ENCODE results near the gene PMM2.
"Not testable (repeated sequence)": the region's sequence is repeated elsewhere in the genome, so short reads cannot be mapped to it uniquely, and the experiment has no call there.

The PMM2 gene

DNA sequence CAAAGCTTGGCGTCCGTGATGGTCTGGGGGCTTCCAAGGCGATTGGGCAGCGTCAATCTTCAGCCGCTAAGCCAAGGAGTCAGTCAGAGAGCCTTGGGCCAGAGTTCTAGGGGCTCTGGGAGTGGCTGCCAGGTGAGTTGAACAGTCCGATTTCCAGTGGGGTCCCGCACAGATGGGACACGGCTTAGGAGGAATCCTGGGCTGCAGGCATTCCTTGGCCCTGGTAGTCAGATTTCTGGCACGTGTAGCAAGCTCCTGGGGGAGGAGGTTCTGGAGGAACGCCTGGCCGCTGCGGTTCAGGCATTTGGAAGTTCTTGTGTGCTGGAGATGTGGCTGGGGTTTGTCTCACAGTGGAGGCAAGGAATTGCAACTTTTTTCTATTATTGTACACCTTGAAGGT is 45.7 kb downstream of the PMM2 start:
- H3K18ac ChIP-seq (ENCODE audit: low read depth in 1 of 2, low read length in 2 of 2); H2BK15ac ChIP-seq (ENCODE audit: low read depth, poor library complexity, severe bottlenecking); H2BK120ac ChIP-seq (ENCODE audit: low read depth, low read length); DNase-seq; H4K91ac ChIP-seq (ENCODE audit: low read length); H3K4me2 ChIP-seq (ENCODE audit: low read length, poor library complexity, severe bottlenecking); H2AFZ ChIP-seq (ENCODE audit: low read depth, low read length); H2BK5ac ChIP-seq (ENCODE audit: low read depth, low read length, poor library complexity, severe bottlenecking); H3K27ac ChIP-seq (ENCODE audit: low read length, poor library complexity, severe bottlenecking); H3K4ac ChIP-seq (ENCODE audit: low read depth in 1 of 2, low read length in 2 of 2); H3K14ac ChIP-seq (ENCODE audit: low read length in 2 of 2); H3K4me1 ChIP-seq (ENCODE audit: control insufficient read depth, insufficient read depth, low read depth, low read length); H2BK12ac ChIP-seq (ENCODE audit: low read length in 2 of 2); H3K27me3 ChIP-seq (ENCODE audit: control insufficient read depth in 1 of 2, insufficient read depth in 1 of 2, low read length in 2 of 2); H2AK5ac ChIP-seq (ENCODE audit: low read length, severe bottlenecking); H4K8ac ChIP-seq (ENCODE audit: low read length); H3K23ac ChIP-seq (ENCODE audit: low read length in 2 of 2); H3K79me1 ChIP-seq (replicated peaks; ENCODE audit: low read length, poor library complexity, severe bottlenecking); H3K9ac ChIP-seq (ENCODE audit: low read length); H3K9me3 ChIP-seq (ENCODE audit: control insufficient read depth, low read length): not testable (repeated sequence)
- Histone ChIP-seq H3K36me3 (ENCODE audit: control insufficient read depth in 1 of 2, insufficient read depth in 2 of 2, low read depth in 1 of 2, low read length in 2 of 2) (peaks cover 25% of the 10 kb centered on the region in 2 experiments), H3K4me3 (ENCODE audit: insufficient read depth in 1 of 2, low read depth in 1 of 2, low read length in 2 of 2) (peak overlapping the region in 1 of 2 experiments; percentile 63)
- 93% methylated on average over 10 of the region's 12 CpGs for WGBS

DNA sequence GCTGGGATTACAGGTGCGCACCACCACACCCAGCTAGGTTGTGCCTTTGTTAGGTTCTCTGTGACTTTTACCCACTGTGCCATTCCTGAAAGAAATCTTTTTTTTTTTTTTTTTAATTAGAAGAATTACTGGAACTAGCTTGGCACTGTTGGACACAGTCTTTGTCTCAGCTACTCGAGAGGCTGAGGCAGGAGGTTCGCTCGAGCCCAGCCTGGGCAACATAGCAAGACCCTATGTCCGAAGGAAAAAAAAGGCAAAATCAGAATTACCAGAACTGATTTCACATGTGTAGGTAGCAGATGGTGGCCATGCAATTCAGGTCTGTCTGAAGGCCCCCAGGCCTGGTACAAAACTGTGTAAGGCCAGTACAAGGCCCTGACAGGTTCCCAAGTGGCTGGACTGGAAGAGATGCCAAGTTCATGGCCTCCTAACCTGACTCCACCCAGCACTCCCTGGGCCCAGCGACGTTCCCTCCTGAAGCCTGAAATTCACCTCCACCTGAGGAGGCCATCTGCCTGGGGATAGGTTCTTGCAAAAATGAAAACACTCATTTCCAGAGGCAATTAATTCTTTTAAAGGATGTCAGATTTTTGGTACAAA is 48.2 kb downstream of the PMM2 start:
- Histone ChIP-seq H3K18ac (ENCODE audit: low read depth in 1 of 2, low read length in 2 of 2) (no peak overlapping the region), H2AFZ (ENCODE audit: low read depth, low read length) (no peak overlapping the region), H2BK120ac (ENCODE audit: low read depth, low read length) (no peak overlapping the region), H4K91ac (ENCODE audit: low read length) (no peak overlapping the region), H3K4me1 (ENCODE audit: control insufficient read depth, insufficient read depth, low read depth, low read length) (peaks cover 28% of the 10 kb centered on the region), H3K14ac (ENCODE audit: low read length in 2 of 2) (no peak overlapping the region), H3K4me3 (ENCODE audit: insufficient read depth in 1 of 2, low read depth in 1 of 2, low read length in 2 of 2) (no peak overlapping the region), H3K9me3 (ENCODE audit: control insufficient read depth, low read length) (no peaks in the 10 kb centered on the region), H3K23ac (ENCODE audit: low read length in 2 of 2) (peak overlapping the region in 1 of 2 experiments; percentile 64), H3K79me1 (replicated peaks; ENCODE audit: low read length, poor library complexity, severe bottlenecking) (peaks cover 4% of the 10 kb centered on the region), H3K36me3 (ENCODE audit: control insufficient read depth in 1 of 2, insufficient read depth in 2 of 2, low read depth in 1 of 2, low read length in 2 of 2) (peaks cover 45 to 49% of the 10 kb centered on the region in 2 experiments), H3K27me3 (ENCODE audit: control insufficient read depth in 1 of 2, insufficient read depth in 1 of 2, low read length in 2 of 2) (no peaks in the 10 kb centered on the region), H3K4me2 (ENCODE audit: low read length, poor library complexity, severe bottlenecking) (no peak overlapping the region), H3K9ac (ENCODE audit: low read length) (no peak overlapping the region), H3K27ac (ENCODE audit: low read length, poor library complexity, severe bottlenecking) (no peak overlapping the region), H2BK5ac (ENCODE audit: low read depth, low read length, poor library complexity, severe bottlenecking) (no peak overlapping the region), H3K4ac (ENCODE audit: low read depth in 1 of 2, low read length in 2 of 2) (no peak overlapping the region), H2BK12ac (ENCODE audit: low read length in 2 of 2) (no peak overlapping the region), H2AK5ac (ENCODE audit: low read length, severe bottlenecking) (no peak overlapping the region), H4K8ac (ENCODE audit: low read length) (no peak overlapping the region), H2BK15ac (ENCODE audit: low read depth, poor library complexity, severe bottlenecking) (no peak overlapping the region)
- 99% methylated on average over 7 of the region's 7 CpGs for WGBS
- no peak for DNase-seq

DNA sequence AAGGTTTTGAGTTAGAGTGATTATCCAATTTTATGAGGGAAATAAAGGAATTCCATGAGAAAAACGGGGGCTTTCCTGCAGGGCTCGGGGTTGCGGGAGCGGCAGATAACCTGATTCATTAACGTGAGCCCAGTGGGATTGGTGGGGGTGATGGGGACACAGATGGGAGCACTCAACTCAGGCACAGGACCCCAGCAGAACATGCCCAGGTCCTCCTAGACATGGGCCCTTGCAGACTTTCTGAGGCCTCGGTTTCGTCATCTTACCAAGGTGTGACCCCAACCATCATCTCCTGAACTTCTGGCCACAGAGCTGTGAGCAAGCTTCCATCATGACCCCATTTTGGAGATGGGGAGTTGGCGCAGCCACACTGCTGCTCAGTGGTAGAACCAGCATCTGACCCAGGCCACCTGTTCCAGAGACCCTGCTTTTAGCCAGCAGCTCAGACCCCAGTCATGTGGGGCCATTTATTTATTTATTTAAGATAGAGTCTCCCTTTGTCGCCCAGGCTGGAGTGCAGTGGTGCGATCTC is 48.8 kb downstream of the PMM2 start:
- no peak overlapping the region for H3K9ac ChIP-seq (ENCODE audit: low read length)
- WGBS: 94% methylated on average over 10 of the region's 10 CpGs
- H3K23ac ChIP-seq (ENCODE audit: low read length in 2 of 2): no peak overlapping the region
- H2AFZ ChIP-seq (ENCODE audit: low read depth, low read length): no peak overlapping the region
- no peak overlapping the region for H2BK120ac ChIP-seq (ENCODE audit: low read depth, low read length)
- H3K4ac ChIP-seq (ENCODE audit: low read depth in 1 of 2, low read length in 2 of 2): no peak overlapping the region
- H3K79me1 ChIP-seq (replicated peaks; ENCODE audit: low read length, poor library complexity, severe bottlenecking): peaks cover 4% of the 10 kb centered on the region
- no peaks in the 10 kb centered on the region for H3K27me3 ChIP-seq (ENCODE audit: control insufficient read depth in 1 of 2, insufficient read depth in 1 of 2, low read length in 2 of 2)
- no peak overlapping the region for H3K4me3 ChIP-seq (ENCODE audit: insufficient read depth in 1 of 2, low read depth in 1 of 2, low read length in 2 of 2)
- no peak overlapping the region for H3K18ac ChIP-seq (ENCODE audit: low read depth in 1 of 2, low read length in 2 of 2)
- no peak overlapping the region for H4K8ac ChIP-seq (ENCODE audit: low read length)
- H4K91ac ChIP-seq (ENCODE audit: low read length): no peak overlapping the region
- no peaks in the 10 kb centered on the region for H3K9me3 ChIP-seq (ENCODE audit: control insufficient read depth, low read length)
- H3K27ac ChIP-seq (ENCODE audit: low read length, poor library complexity, severe bottlenecking): no peak overlapping the region
- no peak overlapping the region for H3K14ac ChIP-seq (ENCODE audit: low read length in 2 of 2)
- H3K4me2 ChIP-seq (ENCODE audit: low read length, poor library complexity, severe bottlenecking): no peak overlapping the region
- H3K4me1 ChIP-seq (ENCODE audit: control insufficient read depth, insufficient read depth, low read depth, low read length): peaks cover 29% of the 10 kb centered on the region
- DNase-seq: no peak
- no peak overlapping the region for H2BK12ac ChIP-seq (ENCODE audit: low read length in 2 of 2)
- no peak overlapping the region for H2BK15ac ChIP-seq (ENCODE audit: low read depth, poor library complexity, severe bottlenecking)
- no peak overlapping the region for H2BK5ac ChIP-seq (ENCODE audit: low read depth, low read length, poor library complexity, severe bottlenecking)
- no peak overlapping the region for H2AK5ac ChIP-seq (ENCODE audit: low read length, severe bottlenecking)
- H3K36me3 ChIP-seq (ENCODE audit: control insufficient read depth in 1 of 2, insufficient read depth in 2 of 2, low read depth in 1 of 2, low read length in 2 of 2): peaks cover 50 to 55% of the 10 kb centered on the region in 2 experiments

DNA sequence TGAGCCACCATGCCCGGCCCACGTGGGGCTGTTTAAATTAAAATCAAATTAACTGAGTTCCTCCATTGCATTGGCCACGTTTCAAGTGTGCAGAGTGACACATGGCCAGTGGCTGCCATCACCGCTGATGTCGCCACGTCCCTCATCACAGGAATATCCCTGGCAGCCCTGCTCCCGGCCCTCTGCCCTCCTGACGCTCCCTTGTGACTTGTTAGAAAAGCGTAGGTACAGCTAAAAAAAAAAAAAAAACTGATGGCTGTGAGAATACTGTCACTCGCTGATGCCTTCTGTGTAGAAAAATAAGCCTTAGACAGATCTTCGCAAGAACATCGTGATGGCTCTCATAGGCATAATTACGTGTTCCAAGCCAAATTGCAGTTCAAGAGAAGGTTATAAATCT is 49.5 kb downstream of the PMM2 start:
- Histone ChIP-seq H2BK15ac (ENCODE audit: low read depth, poor library complexity, severe bottlenecking) (no peak overlapping the region), H3K4ac (ENCODE audit: low read depth in 1 of 2, low read length in 2 of 2) (no peak overlapping the region), H2BK12ac (ENCODE audit: low read length in 2 of 2) (no peak overlapping the region), H4K8ac (ENCODE audit: low read length) (peak overlapping the region; percentile 67), H3K4me3 (ENCODE audit: insufficient read depth in 1 of 2, low read depth in 1 of 2, low read length in 2 of 2) (no peak overlapping the region), H2AK5ac (ENCODE audit: low read length, severe bottlenecking) (no peak overlapping the region), H3K36me3 (ENCODE audit: control insufficient read depth in 1 of 2, insufficient read depth in 2 of 2, low read depth in 1 of 2, low read length in 2 of 2) (peaks cover 57 to 62% of the 10 kb centered on the region in 2 experiments), H3K27ac (ENCODE audit: low read length, poor library complexity, severe bottlenecking) (no peak overlapping the region), H3K18ac (ENCODE audit: low read depth in 1 of 2, low read length in 2 of 2) (no peak overlapping the region), H3K4me1 (ENCODE audit: control insufficient read depth, insufficient read depth, low read depth, low read length) (peaks cover 33% of the 10 kb centered on the region), H3K27me3 (ENCODE audit: control insufficient read depth in 1 of 2, insufficient read depth in 1 of 2, low read length in 2 of 2) (no peaks in the 10 kb centered on the region), H3K9ac (ENCODE audit: low read length) (no peak overlapping the region), H3K14ac (ENCODE audit: low read length in 2 of 2) (no peak overlapping the region), H3K9me3 (ENCODE audit: control insufficient read depth, low read length) (no peaks in the 10 kb centered on the region), H2AFZ (ENCODE audit: low read depth, low read length) (no peak overlapping the region), H2BK5ac (ENCODE audit: low read depth, low read length, poor library complexity, severe bottlenecking) (no peak overlapping the region), H3K79me1 (replicated peaks; ENCODE audit: low read length, poor library complexity, severe bottlenecking) (peaks cover 6% of the 10 kb centered on the region), H3K4me2 (ENCODE audit: low read length, poor library complexity, severe bottlenecking) (no peak overlapping the region), H2BK120ac (ENCODE audit: low read depth, low read length) (no peak overlapping the region), H3K23ac (ENCODE audit: low read length in 2 of 2) (no peak overlapping the region), H4K91ac (ENCODE audit: low read length) (peak overlapping the region; percentile 62)
- no peak for DNase-seq
- 97% methylated on average over 13 of the region's 13 CpGs for WGBS
